A673 (cell line): ENCODE data around the gene ARHGEF4.

Experiments used
- EZH2 ChIP-seq: fragments of 200-600 bp; sonication (generic); IDR thresholded peaks from 2 replicates; pipeline ENCODE4 v1.6.1; 2017; ENCODE audit warnings: borderline replicate concordance, low read depth, mild to moderate bottlenecking, mixed read lengths, antibody characterized with exemption, low read length; ENCODE audit not compliant: poor library complexity, severe bottlenecking
- TF ChIP-seq, protein P1 (sequence below): fragments of 300-800, 200-600 bp; sonication (generic); conservative IDR thresholded peaks from 2 replicates; pipeline ENCODE4 v1.5.1; 2017; ENCODE audit warnings: low read depth, mild to moderate bottlenecking, antibody characterized with exemption, low read length, moderate library complexity, mixed read lengths

GRCh38 chr2:131041402-131042147 is 204.9 kb downstream of the ARHGEF4 start:
- TF ChIP-seq, protein P1, sequence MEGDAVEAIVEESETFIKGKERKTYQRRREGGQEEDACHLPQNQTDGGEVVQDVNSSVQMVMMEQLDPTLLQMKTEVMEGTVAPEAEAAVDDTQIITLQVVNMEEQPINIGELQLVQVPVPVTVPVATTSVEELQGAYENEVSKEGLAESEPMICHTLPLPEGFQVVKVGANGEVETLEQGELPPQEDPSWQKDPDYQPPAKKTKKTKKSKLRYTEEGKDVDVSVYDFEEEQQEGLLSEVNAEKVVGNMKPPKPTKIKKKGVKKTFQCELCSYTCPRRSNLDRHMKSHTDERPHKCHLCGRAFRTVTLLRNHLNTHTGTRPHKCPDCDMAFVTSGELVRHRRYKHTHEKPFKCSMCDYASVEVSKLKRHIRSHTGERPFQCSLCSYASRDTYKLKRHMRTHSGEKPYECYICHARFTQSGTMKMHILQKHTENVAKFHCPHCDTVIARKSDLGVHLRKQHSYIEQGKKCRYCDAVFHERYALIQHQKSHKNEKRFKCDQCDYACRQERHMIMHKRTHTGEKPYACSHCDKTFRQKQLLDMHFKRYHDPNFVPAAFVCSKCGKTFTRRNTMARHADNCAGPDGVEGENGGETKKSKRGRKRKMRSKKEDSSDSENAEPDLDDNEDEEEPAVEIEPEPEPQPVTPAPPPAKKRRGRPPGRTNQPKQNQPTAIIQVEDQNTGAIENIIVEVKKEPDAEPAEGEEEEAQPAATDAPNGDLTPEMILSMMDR, result no peak
- TF ChIP-seq EZH2, result no peak
